MM.1S (cell line): ENCODE measurements around the gene SLC6A20.

Experiments
- DNase-seq: peaks from one replicate; pipeline ENCODE4 v3.0.0-alpha.2; 2015
- H2AFZ ChIP-seq: fragments of 300-600 bp; sonication (generic); 2 replicates; pipeline ENCODE4 v1.6.0; 2016; ENCODE audit warnings: antibody characterized with exemption, low read length
- H3F3A ChIP-seq: fragments of 300-600 bp; sonication (generic); 2 replicates; pipeline ENCODE4 v1.6.1; 2016; ENCODE audit warnings: mild to moderate bottlenecking, antibody characterized with exemption, low read length, moderate library complexity, mixed read lengths; ENCODE audit not compliant: insufficient read depth
- H3K27ac ChIP-seq: fragments of 300-600 bp; sonication (generic); 2 replicates; pipeline ENCODE4 v1.5.1; 2016; ENCODE audit warnings: mild to moderate bottlenecking, low read length
- H3K27me3 ChIP-seq: fragments of 300-600 bp; sonication (generic); replicated peaks from 2 replicates; pipeline ENCODE4 v1.6.0; 2016; ENCODE audit warnings: low read length; ENCODE audit not compliant: insufficient read depth
- H3K36me3 ChIP-seq: fragments of 300-600 bp; sonication (generic); replicated peaks from 2 replicates; pipeline ENCODE4 v1.6.1; 2016; ENCODE audit warnings: mild to moderate bottlenecking, low read length, mixed read lengths; ENCODE audit not compliant: insufficient read depth
- H3K4me1 ChIP-seq: fragments of 300-600 bp; sonication (generic); 2 replicates; pipeline ENCODE4 v1.6.1; 2016; ENCODE audit warnings: low read length, mixed read lengths
- H3K4me2 ChIP-seq: fragments of 300-600 bp; sonication (generic); 2 replicates; pipeline ENCODE4 v1.6.0; 2016; ENCODE audit warnings: low read depth, low read length
- H3K4me3 ChIP-seq: fragments of 300-600 bp; sonication (generic); 2 replicates; pipeline ENCODE4 v1.5.1; 2016; ENCODE audit warnings: low read length, mixed read lengths
- H3K79me2 ChIP-seq: fragments of 300-600 bp; sonication (generic); 2 replicates; pipeline ENCODE4 v1.6.1; 2016; ENCODE audit warnings: mixed run types, low read length, mixed read lengths
- H3K9ac ChIP-seq: fragments of 300-600 bp; sonication (generic); 2 replicates; pipeline ENCODE4 v1.6.1; 2016; ENCODE audit warnings: low read length, mixed read lengths
- H3K9me2 ChIP-seq: fragments of 300-600 bp; sonication (generic); replicated peaks from 2 replicates; pipeline ENCODE4 v1.6.1; 2016; ENCODE audit warnings: mild to moderate bottlenecking, low read length, mixed read lengths; ENCODE audit not compliant: insufficient read depth
- H3K9me3 ChIP-seq: fragments of 300-600 bp; sonication (generic); replicated peaks from 2 replicates; pipeline ENCODE4 v1.6.1; 2016; ENCODE audit warnings: mild to moderate bottlenecking, low read length, mixed read lengths; ENCODE audit not compliant: insufficient read depth
- H4K20me1 ChIP-seq: fragments of 300-600 bp; sonication (generic); 2 replicates; pipeline ENCODE4 v1.6.1; 2016; ENCODE audit warnings: mild to moderate bottlenecking, low read length, moderate library complexity, mixed read lengths; ENCODE audit not compliant: insufficient read depth
- EZH2 ChIP-seq: fragments of 300-600 bp; sonication (generic); optimal IDR thresholded peaks from 2 replicates; pipeline ENCODE3; 2017; ENCODE audit warnings: low read depth, mild to moderate bottlenecking, antibody characterized with exemption, low read length, mixed read lengths
- EZH2phosphoT487 ChIP-seq: fragments of 300-600 bp; sonication (generic); IDR thresholded peaks from 2 replicates; pipeline ENCODE4 v1.6.1; 2018; ENCODE audit warnings: antibody characterized with exemption, low read length
- TF ChIP-seq, protein P1 (sequence below): fragments of 300-600 bp; sonication (generic); IDR thresholded peaks from 2 replicates; pipeline ENCODE4 v1.5.1; 2016; ENCODE audit warnings: antibody characterized with exemption, low read length, mixed read lengths

The SLC6A20 gene

DNA sequence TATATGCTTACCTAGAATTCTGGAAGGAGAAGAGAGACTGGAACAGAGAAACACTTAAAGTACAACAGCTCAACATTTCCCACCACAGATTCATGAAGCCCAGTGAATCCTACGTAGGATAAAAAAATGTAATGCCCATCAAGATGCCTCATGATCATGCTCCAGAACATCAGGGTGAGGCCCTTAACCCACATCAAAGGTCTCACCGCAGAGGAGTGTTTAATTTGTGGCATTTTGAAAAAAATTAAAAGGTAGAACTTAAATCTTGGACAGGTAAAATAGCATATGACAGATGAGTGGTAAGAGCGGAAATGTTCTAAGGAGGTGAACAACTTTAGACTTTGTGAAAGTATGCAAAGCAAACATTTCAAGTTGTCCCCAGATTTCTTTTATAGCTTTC, 9.7 kb upstream of the SLC6A20 start:
- DNase-seq = no peak
- Histone ChIP-seq H3K27me3 (no peaks in the 10 kb centered on the region), H3K4me1 (no peaks in the 10 kb centered on the region), H2AFZ (no peak overlapping the region), H3K4me3 (no peak overlapping the region), H3K9me3 (no peaks in the 10 kb centered on the region), H3K27ac (no peak overlapping the region), H3F3A (no peaks in the 10 kb centered on the region), H3K4me2 (no peak overlapping the region), H4K20me1 (no peaks in the 10 kb centered on the region), H3K79me2 (no peaks in the 10 kb centered on the region), H3K9me2 (no peaks in the 10 kb centered on the region), H3K9ac (no peak overlapping the region), H3K36me3 (no peaks in the 10 kb centered on the region)
- TF ChIP-seq EZH2phosphoT487 (no peak), EZH2 (no peak)
- TF ChIP-seq, protein P1, sequence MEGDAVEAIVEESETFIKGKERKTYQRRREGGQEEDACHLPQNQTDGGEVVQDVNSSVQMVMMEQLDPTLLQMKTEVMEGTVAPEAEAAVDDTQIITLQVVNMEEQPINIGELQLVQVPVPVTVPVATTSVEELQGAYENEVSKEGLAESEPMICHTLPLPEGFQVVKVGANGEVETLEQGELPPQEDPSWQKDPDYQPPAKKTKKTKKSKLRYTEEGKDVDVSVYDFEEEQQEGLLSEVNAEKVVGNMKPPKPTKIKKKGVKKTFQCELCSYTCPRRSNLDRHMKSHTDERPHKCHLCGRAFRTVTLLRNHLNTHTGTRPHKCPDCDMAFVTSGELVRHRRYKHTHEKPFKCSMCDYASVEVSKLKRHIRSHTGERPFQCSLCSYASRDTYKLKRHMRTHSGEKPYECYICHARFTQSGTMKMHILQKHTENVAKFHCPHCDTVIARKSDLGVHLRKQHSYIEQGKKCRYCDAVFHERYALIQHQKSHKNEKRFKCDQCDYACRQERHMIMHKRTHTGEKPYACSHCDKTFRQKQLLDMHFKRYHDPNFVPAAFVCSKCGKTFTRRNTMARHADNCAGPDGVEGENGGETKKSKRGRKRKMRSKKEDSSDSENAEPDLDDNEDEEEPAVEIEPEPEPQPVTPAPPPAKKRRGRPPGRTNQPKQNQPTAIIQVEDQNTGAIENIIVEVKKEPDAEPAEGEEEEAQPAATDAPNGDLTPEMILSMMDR = no peak

DNA sequence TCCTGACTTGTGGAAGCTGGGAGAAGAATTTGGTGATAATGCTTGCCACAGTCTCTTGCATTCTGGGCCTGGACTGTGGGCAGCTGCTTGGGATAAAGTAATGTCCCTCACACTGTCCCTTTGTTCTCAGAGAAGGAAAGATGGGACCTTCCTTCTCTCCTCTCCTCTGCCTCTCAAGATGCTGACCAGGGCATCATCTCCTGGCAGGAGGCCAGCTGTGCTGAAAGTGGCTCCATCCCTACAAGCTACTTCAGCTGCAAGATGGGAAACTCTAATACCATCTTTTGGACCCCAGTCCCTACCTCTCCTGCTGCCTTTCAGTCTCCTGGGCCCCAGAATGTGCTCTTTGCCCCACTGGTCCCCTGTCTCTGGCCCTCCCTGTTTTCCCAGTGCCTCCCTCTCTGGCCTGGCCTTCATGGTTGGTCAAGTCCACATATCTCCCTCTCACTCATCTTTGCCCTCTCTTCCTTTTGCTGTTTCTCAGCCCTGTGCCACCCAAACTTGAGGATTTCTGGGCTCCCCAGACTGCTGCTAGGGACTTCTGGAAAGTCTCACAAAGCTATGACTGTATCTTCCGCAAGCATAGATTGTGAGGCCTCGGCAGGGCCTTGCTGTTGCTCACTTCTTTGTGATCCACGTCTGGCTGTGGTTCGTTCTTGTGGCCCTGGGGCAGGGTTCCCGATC, 7.1 kb upstream of the SLC6A20 start:
- H3K9me3 ChIP-seq = no peaks in the 10 kb centered on the region
- no peak overlapping the region for H3K4me3 ChIP-seq

DNA sequence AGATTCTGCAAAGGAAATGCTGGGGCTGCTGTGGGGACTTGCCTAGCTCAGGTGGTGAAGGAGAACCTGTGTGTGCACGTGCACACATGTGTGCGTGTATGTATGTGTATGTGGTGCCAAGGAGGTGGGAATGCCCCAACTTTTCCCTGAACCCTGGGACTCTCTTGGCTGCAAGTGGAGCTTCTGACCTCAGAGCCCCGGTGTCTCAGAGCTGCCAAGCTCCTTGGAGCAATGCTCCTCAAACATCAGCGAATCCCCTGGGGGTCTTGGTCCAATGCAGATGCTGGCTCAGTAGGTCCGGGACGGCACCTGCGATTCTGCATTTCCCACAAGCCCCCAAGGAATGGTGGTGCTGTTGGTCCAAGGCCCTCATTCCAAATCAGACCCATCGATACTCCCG, 5.8 kb upstream of the SLC6A20 start:
- Histone ChIP-seq H3K9ac (no peak overlapping the region), H4K20me1 (no peaks in the 10 kb centered on the region), H3F3A (no peaks in the 10 kb centered on the region), H3K79me2 (no peaks in the 10 kb centered on the region), H3K27ac (no peak overlapping the region), H3K9me2 (no peaks in the 10 kb centered on the region), H2AFZ (no peak overlapping the region), H3K36me3 (no peaks in the 10 kb centered on the region), H3K4me1 (no peaks in the 10 kb centered on the region), H3K9me3 (no peaks in the 10 kb centered on the region), H3K4me3 (no peak overlapping the region), H3K4me2 (no peak overlapping the region), H3K27me3 (0 out of 2 replicates have a peak, but pooled peaks cover 3% of the 10 kb centered on the region)
- DNase-seq = no peak
- no peak for TF ChIP-seq EZH2
- no peak for TF ChIP-seq EZH2phosphoT487
- TF ChIP-seq, protein P1 = no peak

More for the DNA sequence above, 7.1 kb upstream of the SLC6A20 start:
- Histone ChIP-seq H4K20me1 (no peaks in the 10 kb centered on the region), H3K36me3 (no peaks in the 10 kb centered on the region), H3K27ac (no peak overlapping the region), H3F3A (no peaks in the 10 kb centered on the region), H3K4me2 (no peak overlapping the region), H2AFZ (no peak overlapping the region), H3K9me2 (no peaks in the 10 kb centered on the region), H3K4me1 (no peaks in the 10 kb centered on the region), H3K79me2 (no peaks in the 10 kb centered on the region), H3K9ac (no peak overlapping the region), H3K27me3 (no peaks in the 10 kb centered on the region)
- TF ChIP-seq EZH2phosphoT487 = no peak
- no peak for TF ChIP-seq EZH2
- TF ChIP-seq, protein P1 = no peak
- no peak for DNase-seq
